ENCODE measurements around the gene GEMIN4. TPM values are rescaled to one million over a fixed set of nuclear protein-coding genes. Genes with fewer than 3 reads are reported as not detected.
A peak's percentile ranks its signal among the peaks of the same experiment; 100 is the strongest.

GEMIN4 gene
- total RNA-seq, 1 donor from 2014 or later, result 15.6 TPM

DNA sequence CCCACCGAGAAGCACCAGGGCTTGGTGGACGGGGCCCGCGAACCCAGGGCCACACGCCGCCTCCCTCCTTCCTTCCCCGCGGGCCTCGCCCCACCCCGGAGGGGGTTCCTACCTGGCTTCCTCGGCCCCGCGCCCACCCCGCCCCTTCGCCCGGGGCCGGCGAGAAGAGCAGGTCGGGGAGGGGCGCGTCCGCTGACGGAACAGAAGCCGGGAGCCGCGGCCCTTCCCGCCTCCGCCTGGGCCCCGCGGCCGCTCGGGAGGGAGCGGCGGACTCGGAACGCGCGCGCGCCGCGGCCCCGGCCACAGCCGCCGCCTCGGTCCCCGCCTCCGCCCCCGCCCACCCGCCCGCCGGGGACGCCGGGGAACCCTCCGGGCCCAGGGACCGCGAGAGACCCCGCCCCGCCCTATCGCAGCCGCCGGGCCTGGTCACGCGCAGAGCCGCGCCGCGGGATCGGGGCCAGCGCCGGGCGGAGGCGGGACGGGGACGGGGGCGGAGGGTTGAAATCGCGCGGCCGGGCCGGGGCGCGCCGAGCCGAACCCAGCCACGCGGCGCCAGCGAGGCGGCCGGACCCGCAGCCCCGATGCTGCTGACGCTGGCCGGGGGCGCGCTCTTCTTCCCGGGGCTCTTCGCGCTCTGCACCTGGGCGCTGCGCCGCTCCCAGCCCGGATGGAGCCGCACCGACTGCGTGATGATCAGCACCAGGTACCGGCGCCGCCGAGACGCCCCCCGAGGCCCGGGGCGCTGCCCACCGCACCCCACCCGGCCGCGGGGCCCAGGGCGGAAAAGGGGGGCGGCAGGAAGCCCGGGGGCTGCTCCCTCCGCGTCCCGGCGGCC, 19.8 kb downstream of the GEMIN4 start, which contains the start of gene TLCD3A:
Gene TLCD3A (plus strand): TSS at position 530 of the 835 bp plus-strand sequence. CDS start 52 bp downstream, at position 582.
- H3K27me3 ChIP-seq, result no peaks in the 10 kb centered on the region
- H3K27me3 Mint-ChIP-seq (ENCODE audit: insufficient read depth, low read depth), result peaks cover 3% of the 10 kb centered on the region

DNA sequence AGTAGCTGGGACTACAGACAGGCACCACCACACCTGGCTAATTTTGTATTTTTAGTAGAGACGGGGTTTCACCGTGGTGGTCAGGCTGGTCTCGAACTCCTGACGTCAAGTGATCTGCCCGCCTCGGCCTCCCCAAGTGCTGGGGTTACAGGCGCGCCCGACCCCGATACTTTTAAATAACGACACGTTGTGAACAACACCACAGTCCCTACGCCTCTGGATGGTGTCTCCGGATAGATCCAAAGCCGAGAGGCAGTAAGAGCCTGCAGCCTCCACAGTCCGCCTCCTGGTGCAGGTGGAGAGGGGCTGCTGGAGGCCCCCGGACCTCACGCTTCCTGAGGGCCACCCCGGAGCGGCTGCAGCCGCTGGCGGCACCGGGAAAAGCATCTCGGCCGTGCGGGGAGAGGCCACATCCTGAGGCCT, 20.4 kb downstream of the GEMIN4 start:
- Mint-ChIP-seq H3K9me3 (no peaks in the 10 kb centered on the region), H3K27me3 (ENCODE audit: insufficient read depth, low read depth) (peaks cover 3% of the 10 kb centered on the region), H3K4me3 (peak overlapping the region; percentile 86), H3K27ac (no peak overlapping the region), H3K4me1 (peaks cover 26% of the 10 kb centered on the region), H3K36me3 (peaks cover 18% of the 10 kb centered on the region)
- Histone ChIP-seq H3K4me2 (peak overlapping the region; percentile 99), H3K9ac (peak overlapping the region; percentile 30), H3K4me3 (peak overlapping the region; percentile 100), H4K20me1 (ENCODE audit: low read depth) (peaks cover 18% of the 10 kb centered on the region), H3K79me2 (ENCODE audit: low read depth) (peaks cover 56% of the 10 kb centered on the region), H2AFZ (replicated peaks) (peak overlapping the region; percentile 59), H3K27ac (no peak overlapping the region), H3K36me3 (no peaks in the 10 kb centered on the region), H3K4me1 (peaks cover 13% of the 10 kb centered on the region), H3K9me3 (ENCODE audit: low read depth) (no peaks in the 10 kb centered on the region), H3F3A (ENCODE audit: low read depth) (peaks cover 21% of the 10 kb centered on the region), H3K27me3 (no peaks in the 10 kb centered on the region)
- DNase-seq (ENCODE audit: low spot score), result peak; percentile 61
- TF ChIP-seq EZH2 (IDR thresholded peaks at IDR 0.05) (no peak), EZH2phosphoT487 (IDR thresholded peaks at IDR 0.05) (no peak)
- TF ChIP-seq, protein P1, sequence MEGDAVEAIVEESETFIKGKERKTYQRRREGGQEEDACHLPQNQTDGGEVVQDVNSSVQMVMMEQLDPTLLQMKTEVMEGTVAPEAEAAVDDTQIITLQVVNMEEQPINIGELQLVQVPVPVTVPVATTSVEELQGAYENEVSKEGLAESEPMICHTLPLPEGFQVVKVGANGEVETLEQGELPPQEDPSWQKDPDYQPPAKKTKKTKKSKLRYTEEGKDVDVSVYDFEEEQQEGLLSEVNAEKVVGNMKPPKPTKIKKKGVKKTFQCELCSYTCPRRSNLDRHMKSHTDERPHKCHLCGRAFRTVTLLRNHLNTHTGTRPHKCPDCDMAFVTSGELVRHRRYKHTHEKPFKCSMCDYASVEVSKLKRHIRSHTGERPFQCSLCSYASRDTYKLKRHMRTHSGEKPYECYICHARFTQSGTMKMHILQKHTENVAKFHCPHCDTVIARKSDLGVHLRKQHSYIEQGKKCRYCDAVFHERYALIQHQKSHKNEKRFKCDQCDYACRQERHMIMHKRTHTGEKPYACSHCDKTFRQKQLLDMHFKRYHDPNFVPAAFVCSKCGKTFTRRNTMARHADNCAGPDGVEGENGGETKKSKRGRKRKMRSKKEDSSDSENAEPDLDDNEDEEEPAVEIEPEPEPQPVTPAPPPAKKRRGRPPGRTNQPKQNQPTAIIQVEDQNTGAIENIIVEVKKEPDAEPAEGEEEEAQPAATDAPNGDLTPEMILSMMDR (IDR thresholded peaks at IDR 0.05), result no peak

More for the DNA sequence above, 19.8 kb downstream of the GEMIN4 start, which contains the start of gene TLCD3A:
- H3K9ac ChIP-seq, result peak within 1 kb of the TSS; percentile 75
- Mint-ChIP-seq H3K4me1 (peaks cover 26% of the 10 kb centered on the region), H3K9me3 (no peaks in the 10 kb centered on the region), H3K4me3 (peak within 1 kb of the TSS; percentile 95), H3K27ac (peak within 1 kb of the TSS; percentile 86), H3K36me3 (peaks cover 20% of the 10 kb centered on the region)
- no peaks in the 10 kb centered on the region for H3K36me3 ChIP-seq
- H3K79me2 ChIP-seq (ENCODE audit: low read depth), result peaks cover 62% of the 10 kb centered on the region
- H3K4me2 ChIP-seq, result peak within 1 kb of the TSS; percentile 99
- peak within 1 kb of the TSS; percentile 100 for H3K4me3 ChIP-seq
- peak within 1 kb of the TSS; percentile 93 for H2AFZ ChIP-seq (replicated peaks)
- no peak within 1 kb of the TSS for H3K27ac ChIP-seq
- H4K20me1 ChIP-seq (ENCODE audit: low read depth), result peaks cover 19% of the 10 kb centered on the region
- DNase-seq (ENCODE audit: low spot score), result peak; percentile 86
- H3K4me1 ChIP-seq, result peaks cover 10% of the 10 kb centered on the region
- peaks cover 14% of the 10 kb centered on the region for H3F3A ChIP-seq (ENCODE audit: low read depth)
- TF ChIP-seq EZH2phosphoT487 (IDR thresholded peaks at IDR 0.05) (no peak), EZH2 (IDR thresholded peaks at IDR 0.05) (no peak)
- TF ChIP-seq, protein P1 (IDR thresholded peaks at IDR 0.05), result no peak
- no peaks in the 10 kb centered on the region for H3K9me3 ChIP-seq (ENCODE audit: low read depth)

DNA sequence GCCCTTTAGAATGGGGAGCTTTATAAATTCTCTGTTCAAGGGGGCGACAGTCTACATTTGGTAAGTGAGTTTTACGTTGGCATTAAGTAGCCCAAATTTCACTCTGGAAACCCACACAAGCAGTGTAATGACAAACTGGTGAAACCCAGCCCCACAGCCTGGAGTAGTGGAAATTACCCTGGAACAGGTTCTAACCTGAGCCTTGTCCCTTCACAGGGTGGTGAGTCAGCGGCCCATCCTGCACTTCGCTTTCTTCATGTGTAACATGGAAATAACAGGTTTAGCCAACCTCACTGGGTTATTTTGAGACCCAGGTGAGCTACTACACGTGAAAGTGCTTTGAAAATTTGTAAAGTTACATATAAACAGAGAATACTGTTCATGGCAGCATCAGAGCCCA, 23.2 kb downstream of the GEMIN4 start:
- Histone ChIP-seq H3F3A (ENCODE audit: low read depth) (peaks cover 33% of the 10 kb centered on the region), H3K9me3 (ENCODE audit: low read depth) (no peaks in the 10 kb centered on the region), H3K79me2 (ENCODE audit: low read depth) (peaks cover 29% of the 10 kb centered on the region), H3K36me3 (no peaks in the 10 kb centered on the region), H3K27ac (no peak overlapping the region), H3K4me2 (no peak overlapping the region), H4K20me1 (ENCODE audit: low read depth) (peaks cover 8% of the 10 kb centered on the region), H3K9ac (no peak overlapping the region), H3K27me3 (no peaks in the 10 kb centered on the region), H2AFZ (replicated peaks) (no peak overlapping the region), H3K4me1 (peaks cover 23% of the 10 kb centered on the region), H3K4me3 (no peak overlapping the region)
- H3K27ac Mint-ChIP-seq, result no peak overlapping the region
- H3K4me3 Mint-ChIP-seq, result no peak overlapping the region
- DNase-seq (ENCODE audit: low spot score), result no peak
- H3K36me3 Mint-ChIP-seq, result peaks cover 7% of the 10 kb centered on the region
- TF ChIP-seq EZH2phosphoT487 (IDR thresholded peaks at IDR 0.05), result no peak
- TF ChIP-seq, protein P1 (IDR thresholded peaks at IDR 0.05), result no peak
- TF ChIP-seq EZH2 (IDR thresholded peaks at IDR 0.05), result no peak
- H3K9me3 Mint-ChIP-seq, result no peaks in the 10 kb centered on the region
- peaks cover 3% of the 10 kb centered on the region for H3K27me3 Mint-ChIP-seq (ENCODE audit: insufficient read depth, low read depth)
- peaks cover 27% of the 10 kb centered on the region for H3K4me1 Mint-ChIP-seq

Measured in neural progenitor cell (in vitro differentiated cells).